Measurements from ENCODE around the gene EHMT1.

EHMT1 gene

DNA sequence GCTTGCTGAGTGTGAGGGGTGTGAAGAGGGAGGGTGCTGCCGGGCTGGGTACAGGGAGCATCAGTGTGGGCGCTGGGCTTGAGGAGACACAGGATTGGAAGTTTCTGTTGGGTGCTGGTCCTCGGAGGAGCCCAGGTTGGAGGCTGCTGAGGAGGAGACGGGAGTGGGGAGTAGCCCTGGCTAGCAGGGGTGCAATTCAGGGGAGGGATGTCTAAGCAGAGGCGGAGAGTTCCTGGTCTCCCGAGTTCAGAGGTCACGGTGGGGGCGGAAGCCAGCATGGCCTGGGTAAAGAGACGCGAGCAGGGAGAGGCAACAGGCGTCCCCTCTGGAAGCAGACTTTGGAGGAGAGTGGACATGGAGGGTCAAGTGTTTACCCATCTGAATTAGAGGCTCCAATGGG, 196.0 kb downstream of the EHMT1 start:
- DNase-seq = no peak

DNA sequence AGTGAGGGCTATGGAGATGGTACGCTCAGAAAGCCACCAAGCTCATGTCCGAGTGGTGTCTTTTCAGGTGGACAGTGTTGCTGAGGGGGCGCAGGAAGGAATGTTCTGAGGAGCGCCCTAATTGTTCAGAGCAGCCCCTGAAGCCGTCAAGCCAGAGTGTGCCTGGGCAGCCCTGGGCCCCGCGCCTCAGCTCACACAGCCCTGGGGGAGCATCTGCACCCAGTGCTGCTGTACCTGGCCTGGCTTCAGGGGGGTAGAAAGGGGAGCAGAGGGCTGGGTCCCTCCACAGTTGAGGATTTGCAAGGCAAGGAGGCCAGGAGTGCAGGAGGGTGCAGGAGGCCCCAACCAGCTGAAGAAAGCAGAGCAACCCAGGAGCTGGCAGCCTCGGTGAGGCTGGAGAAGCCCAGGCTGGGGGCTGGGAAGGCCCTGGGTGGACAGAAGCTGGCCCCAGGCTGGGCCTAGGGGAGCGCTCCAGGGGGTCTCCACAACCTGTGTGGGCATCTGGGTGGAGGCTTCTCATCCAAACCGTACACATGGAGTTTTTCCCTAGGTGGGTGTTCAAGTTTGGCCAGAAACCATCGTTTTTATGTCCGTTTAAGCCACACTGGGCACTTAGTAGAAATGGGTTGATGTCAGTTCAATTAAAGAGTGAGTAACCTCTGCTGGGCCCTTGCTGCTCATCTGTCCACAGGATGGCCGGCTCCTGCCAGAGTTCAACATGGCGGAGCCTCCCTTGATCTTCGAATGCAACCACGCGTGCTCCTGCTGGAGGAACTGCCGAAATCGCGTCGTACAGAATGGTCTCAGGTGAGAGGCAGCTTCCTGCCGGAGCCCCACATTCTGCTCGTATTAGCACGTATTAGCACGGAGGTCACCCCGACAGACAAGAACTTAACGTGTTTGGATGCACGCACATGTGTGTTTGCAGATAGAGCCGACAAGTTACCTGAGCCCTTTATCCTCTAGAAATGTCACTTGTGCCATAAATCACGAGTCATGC, 196.8 kb downstream of the EHMT1 start:
- no peak for DNase-seq

DNA sequence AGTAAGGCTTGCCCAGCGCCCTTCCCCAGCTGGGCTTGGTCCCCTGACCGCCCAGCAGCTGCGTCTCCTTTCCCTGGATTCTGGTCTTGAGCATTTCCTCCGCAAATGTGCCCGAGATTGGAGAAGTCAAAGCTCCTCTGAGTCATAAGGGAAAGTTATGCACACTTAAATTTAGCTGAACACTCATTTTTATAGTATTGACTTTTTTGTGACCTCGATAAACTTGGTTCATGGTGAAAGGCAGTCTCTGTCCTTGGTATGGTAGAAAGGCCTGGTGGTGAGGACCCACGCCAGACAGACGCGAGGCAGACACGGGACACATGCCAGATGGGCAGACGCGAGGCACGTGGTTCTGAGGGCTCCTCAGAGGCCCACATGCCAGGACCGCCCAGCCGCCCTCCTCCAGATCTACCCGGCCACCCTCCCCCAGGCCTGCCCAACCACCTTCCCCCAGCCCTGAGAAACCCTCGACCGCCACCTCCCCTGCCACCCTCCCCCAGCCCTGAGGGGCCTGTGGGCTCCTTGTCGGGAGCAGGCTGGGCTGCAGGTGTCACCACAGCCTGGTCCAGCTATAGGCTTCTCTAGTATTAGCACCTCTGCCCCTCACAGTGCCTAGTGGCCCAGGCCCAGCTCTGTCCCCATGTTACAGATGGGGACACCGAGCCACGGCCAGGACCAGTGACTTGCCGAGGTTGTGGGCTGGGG, 197.9 kb downstream of the EHMT1 start:
- no peak for DNase-seq

DNA sequence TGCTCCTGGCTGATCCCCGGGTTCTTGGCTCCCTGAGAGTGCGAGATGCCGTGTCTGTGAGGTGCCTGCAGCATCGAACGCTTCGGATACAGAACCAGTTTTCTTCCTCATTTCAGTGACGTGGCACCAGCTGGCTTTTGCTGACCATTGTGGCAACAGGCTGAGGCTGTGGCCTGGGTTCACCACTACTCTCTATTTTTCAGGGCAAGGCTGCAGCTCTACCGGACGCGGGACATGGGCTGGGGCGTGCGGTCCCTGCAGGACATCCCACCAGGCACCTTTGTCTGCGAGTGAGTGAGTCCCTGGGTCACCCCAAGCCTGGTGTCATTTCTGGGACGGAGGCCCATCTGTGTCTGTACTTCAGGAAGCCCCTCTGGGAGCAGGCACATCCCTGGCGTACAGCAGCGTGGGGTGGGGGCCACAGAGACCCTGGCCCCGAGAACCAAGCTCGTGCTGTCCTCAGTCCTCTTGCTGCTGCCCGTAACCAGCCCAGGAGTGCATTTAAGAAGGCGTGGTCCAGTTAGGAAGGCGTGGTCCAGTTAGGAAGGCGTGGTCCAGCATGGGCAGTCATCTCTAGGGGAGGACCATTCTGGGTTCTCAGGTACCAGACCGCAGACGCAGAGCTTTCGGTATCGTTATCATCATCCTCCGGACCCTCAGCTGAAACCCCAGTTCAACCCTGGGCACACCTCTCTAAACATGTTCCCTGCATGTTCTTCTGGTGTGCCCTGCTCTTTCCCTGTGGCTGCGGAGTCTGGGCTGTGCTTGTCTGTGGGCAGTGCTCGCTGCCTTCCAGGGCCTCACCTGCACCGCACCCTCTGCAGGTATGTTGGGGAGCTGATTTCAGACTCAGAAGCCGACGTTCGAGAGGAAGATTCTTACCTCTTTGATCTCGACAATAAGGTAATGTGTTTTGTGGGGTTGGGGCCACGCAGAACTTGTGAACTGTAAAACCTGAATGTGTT, 198.7 kb downstream of the EHMT1 start:
- DNase-seq = no peak

DNA sequence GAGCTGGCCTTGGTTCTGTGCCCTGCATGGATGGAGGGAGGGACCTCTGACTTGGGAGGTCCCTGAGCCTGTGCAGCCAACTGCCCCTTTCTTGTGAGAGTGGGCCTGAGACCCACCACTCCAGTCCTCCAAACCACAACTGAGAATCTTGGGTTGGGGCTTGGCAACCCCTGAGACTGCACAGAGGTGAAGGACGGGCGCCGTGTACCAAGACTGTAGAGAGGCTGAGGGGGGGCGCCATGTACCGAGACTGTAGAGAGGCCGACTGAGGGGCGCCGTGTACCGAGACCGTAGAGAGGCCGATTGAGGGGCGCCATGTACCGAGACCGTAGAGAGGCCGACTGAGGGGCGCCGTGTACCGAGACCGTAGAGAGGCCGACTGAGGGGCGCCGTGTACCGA, 199.5 kb downstream of the EHMT1 start:
- DNase-seq = no peak

DNA sequence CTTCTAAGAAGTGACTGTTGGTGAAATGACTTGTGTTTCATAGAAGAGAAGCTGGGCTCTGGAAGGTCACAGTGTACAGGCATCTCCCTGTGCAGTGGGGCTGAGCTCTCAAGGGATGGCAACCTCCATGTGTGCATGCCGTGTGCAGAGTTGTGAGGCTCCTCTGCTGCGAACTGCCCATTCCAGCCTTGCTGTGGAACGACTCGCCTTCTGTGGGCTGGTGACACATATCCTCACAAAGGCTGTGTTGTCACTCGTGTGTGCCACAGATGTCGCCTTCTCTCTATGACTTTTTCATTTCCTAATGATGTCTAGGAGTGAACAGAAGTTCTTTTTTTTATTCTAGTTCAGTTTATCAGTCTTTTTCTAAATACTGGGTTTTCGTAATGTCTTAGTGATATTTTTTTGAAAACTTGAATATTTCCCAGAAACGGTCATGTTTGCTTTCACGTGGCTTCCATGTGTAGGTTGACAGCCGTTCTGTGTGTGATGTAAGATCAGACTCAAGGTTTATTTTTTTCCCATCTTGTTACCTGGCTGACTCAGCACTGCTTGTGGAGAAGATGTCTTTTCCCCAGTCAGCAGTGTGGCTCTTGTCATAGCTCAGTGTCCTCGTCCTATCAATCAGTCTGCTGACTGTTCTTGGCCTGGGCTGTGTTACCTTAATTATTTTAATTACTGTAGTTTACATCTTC, 201.5 kb downstream of the EHMT1 start:
- DNase-seq = no peak

DNA sequence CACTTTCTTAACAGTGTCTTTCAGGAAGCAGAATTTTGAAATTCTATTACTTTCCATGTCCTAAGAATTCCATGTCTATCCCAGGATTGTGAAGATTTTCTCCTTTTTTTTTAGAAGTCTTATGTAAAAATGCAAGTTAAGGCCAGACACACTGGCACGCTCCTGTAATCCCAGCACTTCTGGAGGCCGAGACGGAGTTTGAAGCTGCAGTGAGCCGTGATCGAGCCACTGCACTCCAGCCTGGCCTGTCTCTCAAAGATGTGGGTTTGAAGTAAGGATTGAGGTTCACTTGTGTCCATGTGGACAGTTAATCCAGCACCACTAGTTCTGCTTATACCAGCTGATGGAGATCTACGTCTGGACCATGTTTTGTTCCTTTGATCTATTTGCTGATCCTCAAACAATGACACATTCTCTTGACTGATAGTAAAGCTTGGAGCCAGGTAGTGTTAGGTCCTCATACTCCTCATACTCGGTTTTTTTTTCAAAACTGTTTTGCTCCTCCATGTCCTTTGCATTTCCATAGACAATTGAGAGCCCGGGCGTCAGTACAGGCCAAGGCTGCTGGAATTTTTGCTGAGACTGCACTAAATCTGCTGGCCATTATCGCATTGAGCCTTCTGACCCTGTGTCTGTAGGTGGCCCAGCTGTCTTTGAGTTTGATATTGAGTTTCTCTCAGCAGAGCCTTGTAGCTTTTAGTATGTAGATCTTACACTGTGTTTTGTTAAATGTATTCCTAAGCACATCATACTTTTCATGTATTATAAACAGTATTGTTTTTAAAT, 205.4 kb downstream of the EHMT1 start:
- DNase-seq = no peak

DNA sequence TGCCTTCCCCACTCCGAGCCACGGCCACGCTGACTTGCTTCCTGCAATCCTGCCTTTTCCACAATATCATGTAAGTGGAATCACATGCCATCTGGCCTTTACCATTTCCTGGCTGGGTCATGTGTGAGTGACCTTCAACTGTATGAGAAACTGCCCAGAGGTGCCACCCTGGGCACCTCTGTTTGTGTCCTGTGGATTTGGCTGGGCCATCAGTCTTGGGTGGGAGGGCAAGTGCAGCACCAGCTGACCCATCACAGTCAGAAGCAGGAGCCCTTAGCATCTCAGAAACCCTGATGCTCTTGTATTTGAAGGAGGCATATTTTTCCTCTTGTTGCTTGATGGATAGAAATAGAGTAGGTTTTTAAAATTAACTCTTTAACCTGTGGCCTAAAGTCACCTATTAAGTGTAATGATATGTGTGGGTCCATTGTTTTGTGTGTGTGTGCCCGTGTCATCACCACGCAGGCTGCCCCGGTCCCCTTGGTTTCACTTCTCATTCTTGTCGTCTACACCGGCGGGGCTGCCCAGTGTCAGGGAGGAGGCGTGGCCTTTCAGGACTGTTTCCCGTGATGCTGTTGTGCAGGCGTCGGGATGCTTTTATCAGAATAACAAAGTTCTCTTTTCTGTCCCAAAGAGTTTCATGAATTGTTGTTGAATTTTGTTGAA, 206.7 kb downstream of the EHMT1 start:
- no peak for DNase-seq

DNA sequence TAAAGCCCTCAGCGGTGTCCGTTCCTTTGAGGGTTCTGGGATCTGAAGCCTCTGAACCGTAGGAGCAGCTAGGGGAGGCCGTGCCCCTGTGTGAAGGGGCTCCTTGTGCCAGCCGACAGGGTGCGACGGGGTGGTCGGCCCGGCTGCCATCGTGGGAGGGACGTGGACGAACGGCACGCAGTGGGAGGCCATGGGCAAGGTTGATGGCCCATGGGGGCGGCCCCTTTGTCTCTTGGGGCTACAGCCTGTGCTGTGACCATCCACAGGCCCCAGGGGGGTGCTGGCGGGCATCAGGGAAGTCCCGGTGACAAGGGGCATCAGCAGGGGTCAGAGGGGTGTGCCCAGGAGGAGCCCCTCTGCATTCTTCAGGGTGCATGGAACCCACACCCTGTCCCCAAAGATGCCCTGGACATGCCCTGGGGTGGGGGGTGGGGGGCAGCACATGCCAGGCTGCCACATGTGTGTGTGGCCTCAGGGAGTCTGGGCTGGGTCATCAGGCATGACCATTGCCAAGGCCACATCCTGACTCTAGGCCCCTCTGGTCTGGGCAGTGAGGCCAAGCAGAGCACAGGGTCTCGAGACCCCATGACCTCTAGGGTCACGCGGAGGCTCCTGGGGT, 209.2 kb downstream of the EHMT1 start:
- DNase-seq = no peak

DNA sequence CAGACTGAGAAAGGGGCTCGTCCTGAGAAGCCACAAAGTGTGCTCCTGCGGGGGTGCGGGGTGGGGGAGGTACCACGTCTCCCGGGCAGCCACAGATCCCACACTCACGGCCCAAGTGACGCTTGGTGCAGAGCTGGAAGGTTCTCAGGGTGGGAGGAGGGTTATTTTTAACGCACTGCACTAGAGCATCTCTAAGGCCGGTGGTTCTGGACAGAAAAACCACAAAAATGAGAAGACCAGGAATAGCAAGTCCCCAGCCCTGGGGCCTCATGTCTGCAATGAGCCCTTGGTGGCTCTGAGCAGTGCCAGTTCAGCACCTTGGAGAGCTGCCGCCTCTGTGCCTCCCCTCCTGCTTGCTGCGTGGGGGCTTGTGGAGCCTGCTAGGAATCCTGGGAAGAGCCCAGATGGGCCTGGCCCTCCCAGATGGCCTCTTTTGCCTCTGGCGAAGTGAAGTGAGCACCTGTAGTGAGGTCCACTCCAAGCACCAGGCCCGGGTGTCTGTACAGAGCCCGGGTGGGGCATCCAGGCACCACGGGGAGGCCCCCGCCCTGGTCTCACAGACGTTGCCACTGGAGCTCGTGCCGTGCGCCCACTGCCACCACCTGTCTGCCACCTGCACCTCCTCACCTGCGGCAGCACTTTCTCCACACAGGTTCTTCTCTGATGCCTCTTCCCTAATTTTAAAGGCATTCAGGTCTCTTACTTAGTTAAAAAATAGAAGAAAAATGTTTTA, 209.9 kb downstream of the EHMT1 start:
- DNase-seq = peak; percentile 63

DNA sequence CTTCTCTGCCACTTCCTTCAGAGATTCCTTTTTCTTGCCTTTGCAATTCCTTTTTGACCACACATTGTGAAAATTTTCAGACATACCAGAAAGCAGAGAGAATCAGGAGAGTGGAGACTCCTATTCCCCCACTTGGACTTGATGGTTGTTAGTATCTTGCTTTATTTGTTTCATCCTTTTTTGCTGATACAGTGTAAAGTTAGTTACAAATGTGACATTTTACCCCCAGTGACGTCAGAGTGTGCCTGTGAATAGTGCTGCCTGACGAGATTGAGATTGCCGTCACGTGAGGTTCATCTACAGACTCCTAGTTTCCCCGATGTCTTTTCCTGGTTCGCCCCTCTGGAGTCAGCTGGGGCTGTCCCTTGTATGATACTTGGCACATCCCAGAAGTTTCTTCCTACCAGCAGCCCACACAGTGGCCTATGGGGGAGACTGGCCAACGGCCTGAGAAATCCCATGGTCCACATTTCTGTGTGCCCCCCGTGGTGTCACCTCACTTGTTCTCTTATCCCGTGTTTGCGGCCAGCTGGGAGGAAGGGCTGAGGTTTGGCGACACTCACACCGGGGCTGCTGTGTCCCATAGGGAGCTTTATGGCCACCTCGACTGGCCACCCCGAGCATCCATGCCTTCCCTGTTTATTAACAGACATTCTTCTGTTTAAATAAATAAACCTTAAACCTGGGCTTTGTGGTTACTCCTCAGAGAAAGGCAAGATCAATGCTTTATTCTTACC, 210.6 kb downstream of the EHMT1 start:
- no peak for DNase-seq

DNA sequence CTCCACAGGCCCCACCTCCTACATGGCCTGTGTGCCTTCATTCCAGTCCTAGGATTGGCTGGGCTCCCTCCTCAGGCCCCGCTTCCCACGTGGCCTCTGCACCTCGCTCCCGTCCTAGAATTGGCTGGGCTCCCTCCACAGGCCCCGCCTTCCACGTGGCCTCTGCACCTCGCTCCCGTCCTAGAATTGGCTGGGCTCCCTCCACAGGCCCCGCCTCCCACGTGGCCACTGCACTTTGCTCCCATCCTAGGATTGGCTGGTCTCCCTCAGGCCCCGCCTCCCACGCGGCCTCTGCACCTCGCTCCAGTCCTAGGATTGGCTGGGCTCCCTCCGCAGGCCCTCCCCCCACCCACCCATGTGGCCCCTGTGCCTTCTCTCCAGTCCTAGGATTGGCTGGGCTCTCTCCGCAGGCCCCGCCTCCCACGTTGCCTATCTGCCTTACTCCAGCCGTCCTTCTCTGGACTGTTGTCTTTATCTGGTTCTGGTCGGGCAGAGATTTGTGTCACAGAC, 213.4 kb downstream of the EHMT1 start:
- DNase-seq = no peak

DNA sequence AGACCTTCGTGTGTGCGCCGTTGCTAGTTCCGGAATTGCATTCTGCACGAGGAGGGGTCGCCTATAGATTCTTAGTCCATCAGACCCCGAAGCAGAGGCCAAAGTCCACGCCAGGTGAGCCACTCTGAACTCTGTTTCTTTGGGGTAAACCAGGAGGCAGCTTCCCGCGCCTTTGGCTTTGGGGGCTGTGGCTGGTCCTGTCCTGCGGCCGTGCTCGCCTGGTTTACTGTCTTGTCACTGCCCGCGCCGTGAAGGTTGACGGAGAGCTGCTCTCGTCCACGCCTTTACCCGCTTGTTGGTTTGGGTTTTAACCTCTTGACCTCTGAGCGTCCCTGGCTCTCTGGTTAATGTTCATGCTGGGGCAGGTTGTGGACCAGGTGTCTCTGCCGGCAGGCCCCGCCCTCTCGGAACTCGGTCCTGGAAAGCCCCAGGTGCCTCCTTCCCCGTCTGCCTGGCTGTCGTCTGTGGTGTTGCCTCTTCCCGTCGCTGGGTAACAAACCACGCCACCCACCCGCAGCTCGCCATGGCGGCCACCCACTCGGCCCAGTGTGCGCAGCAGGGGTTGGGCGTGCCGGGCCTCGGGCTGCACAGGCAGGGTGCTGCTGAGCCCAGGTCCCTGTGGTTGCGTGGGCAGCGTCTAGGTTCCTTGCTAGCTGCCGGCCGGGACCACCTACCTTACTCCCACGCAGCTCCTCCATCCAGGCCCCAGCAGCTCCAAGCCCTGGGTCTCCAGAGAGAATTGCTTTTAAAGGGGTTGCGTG, 214.2 kb downstream of the EHMT1 start:
- DNase-seq = no peak

DNA sequence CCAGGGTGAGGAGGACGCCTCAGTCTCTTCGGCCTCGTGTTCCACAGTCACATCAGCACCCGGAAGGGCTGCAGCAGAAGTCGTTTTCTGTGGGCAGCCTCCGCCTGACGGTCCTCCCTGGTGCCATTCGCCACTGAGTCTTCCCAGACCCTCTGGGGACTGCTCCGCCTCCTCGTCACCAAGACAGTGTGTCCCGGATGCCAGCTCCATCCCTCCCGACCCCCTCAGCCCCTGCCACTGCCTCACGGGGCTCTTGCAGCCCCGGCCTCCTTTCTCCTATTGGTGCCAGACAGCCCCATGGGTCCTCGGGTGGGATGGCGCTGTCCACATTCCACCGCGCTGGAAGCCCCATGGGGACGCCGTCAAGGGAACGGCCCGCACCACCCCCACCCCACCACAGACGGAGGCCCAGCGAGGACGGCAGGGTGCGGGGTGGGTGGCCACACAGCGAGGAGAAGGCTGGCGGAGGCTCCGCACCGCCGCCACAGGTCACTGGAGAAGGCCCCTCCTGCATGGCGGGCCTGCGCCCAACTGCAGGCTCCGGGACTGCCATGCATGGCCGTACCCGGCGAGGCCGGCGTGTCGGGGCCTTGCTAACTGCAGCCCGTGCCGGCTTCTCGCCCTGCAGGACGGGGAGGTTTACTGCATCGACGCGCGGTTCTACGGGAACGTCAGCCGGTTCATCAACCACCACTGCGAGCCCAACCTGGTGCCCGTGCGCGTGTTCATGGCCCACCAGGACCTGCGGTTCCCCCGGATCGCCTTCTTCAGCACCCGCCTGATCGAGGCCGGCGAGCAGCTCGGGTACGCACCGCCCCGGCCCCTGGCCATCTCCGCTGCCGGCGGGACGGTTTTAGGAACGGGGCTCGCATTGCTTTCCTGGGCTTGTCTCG, 215.2 kb downstream of the EHMT1 start:
- DNase-seq = no peak

DNA sequence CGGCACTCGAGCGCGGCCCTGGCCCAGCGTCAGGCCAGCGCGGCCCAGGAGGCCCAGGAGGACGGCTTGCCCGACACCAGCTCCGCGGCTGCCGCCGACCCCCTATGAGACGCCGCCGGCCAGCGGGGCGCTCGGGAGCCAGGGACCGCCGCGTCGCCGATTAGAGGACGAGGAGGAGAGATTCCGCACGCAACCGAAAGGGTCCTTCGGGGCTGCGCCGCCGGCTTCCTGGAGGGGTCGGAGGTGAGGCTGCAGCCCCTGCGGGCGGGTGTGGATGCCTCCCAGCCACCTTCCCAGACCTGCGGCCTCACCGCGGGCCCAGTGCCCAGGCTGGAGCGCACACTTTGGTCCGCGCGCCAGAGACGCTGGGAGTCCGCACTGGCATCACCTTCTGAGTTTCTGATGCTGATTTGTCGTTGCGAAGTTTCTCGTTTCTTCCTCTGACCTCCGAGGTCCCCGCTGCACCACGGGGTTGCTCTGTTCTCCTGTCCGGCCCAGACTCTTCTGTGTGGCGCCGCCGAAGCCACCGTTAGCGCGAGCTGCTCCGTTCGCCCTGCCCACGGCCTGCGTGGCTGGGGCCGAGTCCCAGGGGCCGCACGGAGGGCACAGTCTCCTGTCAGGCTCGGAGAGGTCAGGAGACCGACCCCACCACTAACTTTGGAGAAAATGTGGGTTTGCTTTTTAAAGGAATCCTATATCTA, 216.2 kb downstream of the EHMT1 start:
- DNase-seq = no peak
